A549 (cell line): ENCODE measurements around the gene SLC1A1. TPM values are rescaled to one million over a fixed set of nuclear protein-coding genes. Genes with fewer than 3 reads are reported as not detected.
A peak's percentile ranks its signal among the peaks of the same experiment; 100 is the strongest.

ENCODE experiments used
- ATAC-seq, 2 experiments: fragments of 200-7000 bp in 1 of 2; fragments of >200 bp in 1 of 2; cut with Nextera tagmentation in 1 of 2; cut with Tn5 transposase in 1 of 2; 3 replicates each; pipeline versions ENCODE4 v1.8.0 to v1.9.1; 2018 to 2020; ENCODE audit warnings: mild to moderate bottlenecking in 1 of 2, moderate library complexity in 1 of 2
- CTCF ChIA-PET: fragments of 300-600 bp; sonication (Branson Sonifier 250); formaldehyde crosslinking; extraction: SDS; loops from one replicate; lab custom pipeline; 2021; ENCODE audit warnings: antibody characterized with exemption, inconsistent platforms; lab: Yijun Ruan, JAX
- POLR2A ChIA-PET: fragments of 350-600 bp; formaldehyde crosslinking; extraction: SDS; loops from one replicate; lab custom pipeline; 2021; ENCODE audit warnings: antibody characterized with exemption, inconsistent platforms; lab: Yijun Ruan, JAX
- DNase-seq, 2 experiments: peaks; one replicate each; pipeline versions ENCODE4 v3.0.0 to v3.0.0-alpha.2; 2011 to 2016; ENCODE audit warnings: low read depth in 1 of 2, low spot score in 1 of 2
- FAIRE-seq: peaks from 2 replicates; lab custom pipeline; 2011; peaks lifted over from hg19 to GRCh38; lab: Jason Lieb, UNC
- H3K27ac ChIP-seq, 2 experiments: fragments of >200 bp; sonication (Bioruptor Twin); formaldehyde crosslinking; 3 replicates each; pipeline ENCODE4 v1.5.1; 2016 to 2017
- H3K4me1 ChIP-seq: fragments of >200 bp; sonication (Bioruptor Twin); formaldehyde crosslinking; 3 replicates; pipeline ENCODE4 v1.6.1; 2016
- H3K4me2 ChIP-seq: fragments of >200 bp; sonication (Bioruptor Twin); formaldehyde crosslinking; 3 replicates; pipeline ENCODE4 v1.6.1; 2016
- H3K4me3 ChIP-seq: fragments of >200 bp; sonication (Bioruptor Twin); formaldehyde crosslinking; 3 replicates; pipeline ENCODE4 v1.5.1; 2016
- H3K9me3 ChIP-seq: fragments of >200 bp; sonication (Bioruptor Twin); formaldehyde crosslinking; 3 replicates; pipeline ENCODE4 v1.6.1; 2016
- BHLHE40 ChIP-seq: IDR thresholded peaks from 2 replicates; pipeline ENCODE4 v1.6.1; 2012; ENCODE audit warnings: low read depth, low read length, inconsistent platforms
- CHD4 ChIP-seq: fragments of 200-600 bp; sonication (generic); IDR thresholded peaks from 2 replicates; pipeline ENCODE4 v1.6.1; 2016; ENCODE audit warnings: antibody characterized with exemption, mild to moderate bottlenecking, borderline replicate concordance
- EHF ChIP-seq: fragments of 250-450 bp; sonication (Bioruptor Pico); IDR thresholded peaks from 2 replicates; pipeline ENCODE4 v1.5.0; 2020; ENCODE audit warnings: mild to moderate bottlenecking
- EP300 ChIP-seq, 2 experiments: fragments of >200 bp; sonication (Bioruptor Twin); formaldehyde crosslinking; IDR thresholded peaks; 2 replicates in 1 of 2; 3 replicates in 1 of 2; pipeline ENCODE4 v1.6.1; 2016 to 2017
- ESRRA ChIP-seq: fragments of 150-350 bp; IDR thresholded peaks from 2 replicates; pipeline ENCODE4 v1.6.1; 2014; ENCODE audit warnings: mild to moderate bottlenecking, low read length, borderline replicate concordance
- HDAC2 ChIP-seq: fragments of 200-600 bp; sonication (generic); IDR thresholded peaks from 2 replicates; pipeline ENCODE4 v1.6.1; 2016
- KDM5A ChIP-seq: fragments of 200-600 bp; sonication (generic); IDR thresholded peaks from 2 replicates; pipeline ENCODE4 v1.6.1; 2016; ENCODE audit warnings: antibody characterized with exemption, mild to moderate bottlenecking
- MAZ ChIP-seq: fragments of 150-350 bp; IDR thresholded peaks from 2 replicates; pipeline ENCODE4 v1.6.1; 2014; ENCODE audit warnings: antibody characterized with exemption, low read depth, low read length, borderline replicate concordance
- MYC ChIP-seq: IDR thresholded peaks from 2 replicates; pipeline ENCODE4 v1.6.1; 2012; ENCODE audit warnings: mild to moderate bottlenecking, inconsistent platforms, low read length, improper control_type of control experiment, borderline replicate concordance
- NR3C1 ChIP-seq: fragments of >200 bp; sonication (Bioruptor Twin); formaldehyde crosslinking; IDR thresholded peaks from 3 replicates; pipeline ENCODE4 v1.6.1; 2017
- POLR2AphosphoS2 ChIP-seq: conservative IDR thresholded peaks from 2 replicates; pipeline ENCODE4 v1.6.1; 2012; ENCODE audit warnings: low read length, improper control_type of control experiment, inconsistent platforms
- RARB ChIP-seq: fragments of 250-450 bp; sonication (Bioruptor Pico); IDR thresholded peaks from 2 replicates; pipeline ENCODE4 v1.8.0; 2021; ENCODE audit warnings: mild to moderate bottlenecking, moderate library complexity
- SMC3 ChIP-seq: fragments of >200 bp; sonication (Bioruptor Twin); formaldehyde crosslinking; IDR thresholded peaks from 3 replicates; pipeline ENCODE4 v1.6.1; 2018; ENCODE audit warnings: inconsistent platforms
- TFCP2L1 ChIP-seq: fragments of 250-450 bp; sonication (Bioruptor Pico); IDR thresholded peaks from 2 replicates; pipeline ENCODE4 v1.5.0; 2021; ENCODE audit warnings: mild to moderate bottlenecking
- TP53 ChIP-seq: fragments of 250-450 bp; sonication (Bioruptor Pico); IDR thresholded peaks from 2 replicates; pipeline ENCODE4 v1.5.0; 2021; ENCODE audit warnings: mild to moderate bottlenecking, moderate library complexity
- ZNF302 ChIP-seq: fragments of 250-450 bp; sonication (Bioruptor Pico); IDR thresholded peaks from 2 replicates; pipeline ENCODE4 v1.9.0; 2021; ENCODE audit warnings: inconsistent platforms, mild to moderate bottlenecking, moderate library complexity
- ZSCAN20 ChIP-seq: fragments of 250-450 bp; sonication (Bioruptor Pico); IDR thresholded peaks from 2 replicates; pipeline ENCODE4 v1.8.0; 2022; ENCODE audit warnings: mild to moderate bottlenecking, moderate library complexity
- WGBS: methylation state at CpG from one replicate; pipeline ENCODE4 v1.1.6; 2017; ENCODE audit errors: missing lambda C conversion rate; 5-methylcytosine and 5-hydroxymethylcytosine counted together
- polyA plus RNA-seq, 4 experiments: library from polyadenylated mRNA; depleted of rRNA in 3 of 4; stranded (reverse); fragments of >200 nt; fragmentation: RNase III in 1 of 4; extraction: RNeasy Plus Mini Kit Qiagen cat#74134 plus additional on column Dnase treatment in 1 of 4; gene quantifications; 2 replicates in 3 of 4; 3 replicates in 1 of 4; pipeline ENCODE4 v1.2.3, GENCODE V29; 2011 to 2017
- TF ChIP-seq, protein P1 (sequence below): fragments of 250-450 bp; sonication (Bioruptor Pico); IDR thresholded peaks from 2 replicates; pipeline ENCODE4 v1.5.0; 2020; ENCODE audit warnings: low read depth, mild to moderate bottlenecking, moderate library complexity
- TF ChIP-seq, protein P2 (sequence below): fragments of >200 bp; sonication (Bioruptor Twin); formaldehyde crosslinking; IDR thresholded peaks from 2 replicates; pipeline ENCODE4 v1.6.1; 2016
- TF ChIP-seq, protein P3 (sequence below): IDR thresholded peaks from 2 replicates; pipeline ENCODE4 v1.6.1; 2012
- TF ChIP-seq, protein P4 (sequence below): IDR thresholded peaks from 2 replicates; pipeline ENCODE4 v1.6.1; 2012

Gene SLC1A1
- polyA plus RNA-seq, 2 of the 4 experiments (the other 2 are of a cell fraction), result 0.66 to 1.3 TPM

- 3% methylated on average over 5 of the region's 8 CpGs for WGBS
- TF ChIP-seq EP300 (IDR thresholded peaks at IDR 0.05), result no peak
- TF ChIP-seq, protein P1, sequence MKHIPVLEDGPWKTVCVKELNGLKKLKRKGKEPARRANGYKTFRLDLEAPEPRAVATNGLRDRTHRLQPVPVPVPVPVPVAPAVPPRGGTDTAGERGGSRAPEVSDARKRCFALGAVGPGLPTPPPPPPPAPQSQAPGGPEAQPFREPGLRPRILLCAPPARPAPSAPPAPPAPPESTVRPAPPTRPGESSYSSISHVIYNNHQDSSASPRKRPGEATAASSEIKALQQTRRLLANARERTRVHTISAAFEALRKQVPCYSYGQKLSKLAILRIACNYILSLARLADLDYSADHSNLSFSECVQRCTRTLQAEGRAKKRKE (CRISPR knock-in tag), result no peak
- TF ChIP-seq, protein P2, sequence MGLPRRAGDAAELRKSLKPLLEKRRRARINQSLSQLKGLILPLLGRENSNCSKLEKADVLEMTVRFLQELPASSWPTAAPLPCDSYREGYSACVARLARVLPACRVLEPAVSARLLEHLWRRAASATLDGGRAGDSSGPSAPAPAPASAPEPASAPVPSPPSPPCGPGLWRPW, result no peak
- no peak for TF ChIP-seq RARB (CRISPR knock-in tag)
- no peak for TF ChIP-seq TFCP2L1 (CRISPR knock-in tag)
- no peak for TF ChIP-seq ZSCAN20
- TF ChIP-seq ESRRA, result no peak
- no peak for TF ChIP-seq TP53 (CRISPR knock-in tag)
- TF ChIP-seq ZNF302 (CRISPR knock-in tag), result no peak
- TF ChIP-seq, protein P3, sequence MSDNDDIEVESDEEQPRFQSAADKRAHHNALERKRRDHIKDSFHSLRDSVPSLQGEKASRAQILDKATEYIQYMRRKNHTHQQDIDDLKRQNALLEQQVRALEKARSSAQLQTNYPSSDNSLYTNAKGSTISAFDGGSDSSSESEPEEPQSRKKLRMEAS, result no peak
- TF ChIP-seq, protein P4, sequence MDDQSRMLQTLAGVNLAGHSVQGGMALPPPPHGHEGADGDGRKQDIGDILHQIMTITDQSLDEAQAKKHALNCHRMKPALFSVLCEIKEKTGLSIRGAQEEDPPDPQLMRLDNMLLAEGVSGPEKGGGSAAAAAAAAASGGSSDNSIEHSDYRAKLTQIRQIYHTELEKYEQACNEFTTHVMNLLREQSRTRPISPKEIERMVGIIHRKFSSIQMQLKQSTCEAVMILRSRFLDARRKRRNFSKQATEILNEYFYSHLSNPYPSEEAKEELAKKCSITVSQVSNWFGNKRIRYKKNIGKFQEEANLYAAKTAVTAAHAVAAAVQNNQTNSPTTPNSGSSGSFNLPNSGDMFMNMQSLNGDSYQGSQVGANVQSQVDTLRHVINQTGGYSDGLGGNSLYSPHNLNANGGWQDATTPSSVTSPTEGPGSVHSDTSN, result no peak
- Histone ChIP-seq H3K4me1 (peaks cover 6% of the 10 kb centered on the region), H3K27ac (peak overlapping the region; percentile 66 to 82), H3K9me3 (no peaks in the 10 kb centered on the region), H3K4me2 (peak overlapping the region; percentile 99), H3K4me3 (peak overlapping the region; percentile 77)
- FAIRE-seq (no peak), ATAC-seq (peak; percentile 65 to 79), DNase-seq (peak; percentile 16 to 42)
- CTCF ChIA-PET, result interaction anchor here (1.0 kb wide), 1 partner anchor 108 kb away, joined by 4 read pairs; no protein-coding TSS in a partner anchor
- POLR2A ChIA-PET, result no interaction called here
Observed at GRCh38 chr9:4489562-4489918, 728 bp upstream of the SLC1A1 start.

DNA sequence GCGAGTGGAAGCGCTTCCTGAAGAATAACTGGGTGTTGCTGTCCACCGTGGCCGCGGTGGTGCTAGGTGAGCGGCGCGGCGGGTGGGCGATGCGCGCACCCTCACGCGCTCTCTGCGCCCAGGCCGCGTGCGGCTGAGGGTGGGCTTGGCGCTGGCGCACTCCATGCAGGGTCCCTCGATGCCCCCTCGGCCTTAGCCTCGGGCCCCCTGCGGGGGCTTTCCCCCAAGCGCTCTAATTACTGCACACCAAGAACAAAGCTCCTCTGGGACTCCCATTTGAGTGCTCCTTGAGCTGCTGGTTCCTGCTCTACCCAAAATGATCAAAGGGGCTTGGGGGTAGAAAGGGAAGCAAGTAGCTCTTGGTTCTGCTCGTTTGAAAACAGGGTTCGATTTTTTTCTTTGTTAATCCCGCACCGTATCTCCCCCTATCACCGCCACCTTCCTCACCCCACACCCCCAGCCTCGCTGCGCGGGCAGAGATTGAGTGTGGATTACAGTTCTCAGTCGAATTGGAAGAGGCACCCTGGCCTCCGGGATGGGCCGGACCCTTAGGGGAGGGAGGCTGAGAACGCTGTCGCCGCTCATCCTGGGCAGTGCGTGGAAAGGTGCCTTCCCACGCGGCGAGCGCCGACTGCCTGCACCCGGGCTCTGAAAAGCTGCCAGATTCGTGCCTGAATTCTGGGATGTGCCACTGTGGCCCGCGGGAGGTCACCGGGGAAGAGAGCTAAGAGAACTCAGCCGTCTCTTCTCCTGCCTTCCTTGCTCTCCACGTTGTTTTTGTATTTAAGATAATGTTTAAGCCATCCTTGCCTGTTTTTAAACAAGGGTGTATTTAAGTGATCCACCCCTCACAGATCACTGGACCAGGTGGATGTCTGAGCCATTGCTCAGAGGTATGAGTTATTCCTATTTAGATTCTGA is 697 bp downstream of the SLC1A1 start:
- peak overlapping the region; percentile 77 for H3K4me3 ChIP-seq
- 9% methylated on average over 44 of the region's 52 CpGs for WGBS
- peak overlapping the region; percentile 66 to 82; a peak in 5 of 6 replicates for H3K27ac ChIP-seq
- CTCF ChIA-PET, result interaction anchor here (0.6 to 1.0 kb wide), 2 partner anchors 43 to 950 kb away, joined by 3 read pairs; no protein-coding TSS in a partner anchor
- peak overlapping the region; percentile 99 for H3K4me2 ChIP-seq
- H3K4me1 ChIP-seq, result peaks cover 6% of the 10 kb centered on the region
- no peak for DNase-seq
- POLR2A ChIA-PET, result no interaction called here
- H3K9me3 ChIP-seq, result no peaks in the 10 kb centered on the region
- ATAC-seq, result no peak
- no peak for FAIRE-seq
- TF ChIP-seq HDAC2 (no peak), EHF (CRISPR knock-in tag) (no peak), BHLHE40 (no peak), MAZ (no peak), KDM5A (no peak), MYC (no peak), NR3C1 (no peak), POLR2AphosphoS2 (no peak), SMC3 (no peak), CHD4 (no peak)
- TF ChIP-seq, protein P4, result no peak
- TF ChIP-seq, protein P3, result no peak
